Measurements from ENCODE around the gene HSPB6. TPM values are rescaled to one million over a fixed set of nuclear protein-coding genes. Genes with fewer than 3 reads are reported as not detected.
A peak's percentile ranks its signal among the peaks of the same experiment; 100 is the strongest.
"Not testable (repeated sequence)": the region's sequence is repeated elsewhere in the genome, so short reads cannot be mapped to it uniquely, and the experiment has no call there.

Gene HSPB6, protein sequence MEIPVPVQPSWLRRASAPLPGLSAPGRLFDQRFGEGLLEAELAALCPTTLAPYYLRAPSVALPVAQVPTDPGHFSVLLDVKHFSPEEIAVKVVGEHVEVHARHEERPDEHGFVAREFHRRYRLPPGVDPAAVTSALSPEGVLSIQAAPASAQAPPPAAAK
- 0.39 and 0.47 TPM in 2 replicates for total RNA-seq (2014; rRNA removed; shearing (Covaris generic))

DNA sequence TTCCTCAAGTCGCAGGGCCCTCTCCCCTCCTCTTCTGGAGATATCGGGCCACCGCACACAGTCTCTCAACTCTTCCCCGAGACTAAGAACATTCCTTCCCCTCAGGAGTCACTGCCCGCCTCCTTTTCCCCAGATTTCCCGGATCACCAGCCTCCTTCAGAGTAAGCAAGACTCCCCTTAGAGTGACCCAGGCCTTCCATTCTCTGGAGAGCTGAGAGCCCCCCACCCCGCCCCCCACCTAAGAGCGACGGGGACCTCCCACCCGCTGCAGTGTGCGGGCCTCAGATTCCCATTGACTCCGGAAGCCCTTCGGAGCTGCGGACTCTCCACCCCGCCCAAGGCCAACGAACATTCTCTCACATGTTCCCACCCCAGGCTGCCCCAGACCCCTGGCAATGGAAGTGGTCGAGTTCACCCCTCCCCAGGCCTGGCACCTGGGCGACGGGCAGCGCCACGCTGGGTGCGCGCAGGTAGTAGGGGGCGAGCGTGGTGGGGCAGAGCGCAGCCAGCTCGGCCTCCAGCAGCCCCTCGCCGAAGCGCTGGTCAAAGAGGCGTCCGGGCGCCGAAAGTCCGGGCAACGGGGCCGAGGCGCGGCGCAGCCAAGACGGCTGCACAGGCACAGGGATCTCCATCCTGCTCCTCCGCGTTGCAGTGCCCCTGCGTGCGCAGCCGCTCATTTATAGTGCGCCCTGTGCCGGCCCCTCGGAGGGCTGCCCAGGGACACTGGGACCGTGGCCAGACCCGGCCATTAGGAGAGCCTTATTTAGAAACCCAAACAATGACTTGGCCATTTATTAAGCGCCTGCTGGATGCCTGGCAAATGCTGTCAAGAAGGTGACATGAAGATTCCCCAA is at the start of gene HSPB6:
HSPB6 (minus strand) TSS at position 653 of the 854 bp plus-strand sequence; CDS start at position 632, 21 bp downstream.
- DNase-seq (ENCODE audit: low read depth) = peak; percentile 30

DNA sequence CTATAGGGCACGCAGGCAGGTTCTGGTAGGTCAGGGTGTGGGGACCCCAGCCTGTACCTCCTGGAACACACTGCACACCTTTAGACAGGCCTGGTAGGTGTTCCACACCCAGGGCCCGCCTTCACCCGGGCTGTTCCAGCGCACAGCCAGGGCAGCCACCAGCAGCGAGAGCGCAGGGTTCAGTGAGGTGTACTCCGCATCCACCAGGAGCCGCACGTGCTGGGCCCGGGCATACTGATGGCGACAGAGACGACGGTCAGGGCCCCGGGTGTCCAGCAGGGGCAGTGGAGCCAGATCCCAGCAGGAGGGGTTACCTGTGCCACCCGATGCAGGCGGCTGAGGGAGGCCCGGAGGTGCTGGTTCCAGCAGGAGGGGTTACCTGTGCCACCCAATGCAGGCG is 49.8 kb upstream of the HSPB6 start:
- no peak for DNase-seq (ENCODE audit: low read depth)

DNA sequence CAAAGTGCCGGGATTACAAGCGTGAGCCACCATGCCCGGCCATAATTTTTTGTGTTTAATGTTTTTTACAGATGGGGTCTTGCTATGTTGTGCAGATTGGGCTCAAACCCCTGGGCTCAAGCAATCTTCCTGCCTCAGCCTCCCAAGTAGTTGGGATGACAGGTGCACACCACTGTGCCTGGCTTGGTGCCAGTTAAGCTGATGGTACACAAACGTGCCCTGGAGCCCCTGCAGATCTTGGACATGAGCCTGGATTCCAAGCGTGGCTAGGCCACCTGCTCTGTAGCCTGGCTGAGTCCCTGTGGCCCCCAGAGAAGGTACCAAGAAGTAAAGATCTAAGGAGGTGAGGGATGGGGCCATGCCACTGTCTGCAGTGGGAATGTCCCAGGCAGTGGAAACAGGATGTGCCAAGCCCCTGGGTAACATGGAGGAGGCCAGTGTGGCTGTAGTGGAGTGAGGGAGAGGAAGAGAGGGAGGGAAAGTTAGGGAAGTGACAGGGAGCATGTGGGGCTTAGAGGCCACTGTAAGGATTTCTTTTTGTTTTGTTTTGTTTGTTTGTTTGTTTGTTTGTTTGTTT is 48.8 kb upstream of the HSPB6 start:
- no peak for DNase-seq (ENCODE audit: low read depth)

DNA sequence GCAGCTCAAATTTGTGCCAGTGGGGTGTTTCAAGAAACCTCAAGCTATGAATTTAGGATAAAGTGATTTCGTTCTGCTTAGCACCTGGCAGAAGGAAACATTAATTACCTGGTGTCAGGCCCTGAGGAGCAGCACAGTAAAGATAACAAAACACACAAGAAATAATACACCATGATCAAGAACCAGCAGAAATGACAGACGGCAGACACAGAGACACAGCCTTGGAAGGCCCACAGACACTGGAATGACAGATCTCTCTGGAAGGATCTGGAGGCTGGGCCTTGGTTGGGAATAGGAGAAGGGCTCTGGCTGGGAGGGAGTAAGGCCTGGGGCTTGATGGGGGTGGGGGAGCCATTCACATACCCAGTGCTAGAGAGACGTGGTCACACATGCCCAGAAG is 45.0 kb upstream of the HSPB6 start:
- DNase-seq (ENCODE audit: low read depth) = no peak

DNA sequence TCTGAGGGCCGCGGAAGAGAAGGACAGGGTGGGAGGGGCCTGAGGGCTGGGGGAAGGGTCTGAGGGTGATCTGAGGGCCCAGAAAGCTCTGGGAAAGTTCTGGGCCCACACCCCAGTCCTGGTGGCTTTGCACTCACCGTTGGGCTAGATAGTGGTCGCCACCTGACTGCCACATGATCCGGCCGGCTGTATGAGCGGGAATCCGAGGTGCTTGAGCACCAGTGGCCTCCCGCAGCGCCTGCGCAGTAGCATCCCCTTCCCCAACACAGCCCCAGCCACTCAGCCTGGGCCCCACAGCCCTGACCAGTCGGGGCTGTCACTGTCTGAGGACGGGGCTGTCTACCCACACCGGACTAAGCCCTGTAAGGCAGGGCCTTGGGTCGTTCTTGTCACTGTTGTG is 40.8 kb upstream of the HSPB6 start:
- no peak for DNase-seq (ENCODE audit: low read depth)

DNA sequence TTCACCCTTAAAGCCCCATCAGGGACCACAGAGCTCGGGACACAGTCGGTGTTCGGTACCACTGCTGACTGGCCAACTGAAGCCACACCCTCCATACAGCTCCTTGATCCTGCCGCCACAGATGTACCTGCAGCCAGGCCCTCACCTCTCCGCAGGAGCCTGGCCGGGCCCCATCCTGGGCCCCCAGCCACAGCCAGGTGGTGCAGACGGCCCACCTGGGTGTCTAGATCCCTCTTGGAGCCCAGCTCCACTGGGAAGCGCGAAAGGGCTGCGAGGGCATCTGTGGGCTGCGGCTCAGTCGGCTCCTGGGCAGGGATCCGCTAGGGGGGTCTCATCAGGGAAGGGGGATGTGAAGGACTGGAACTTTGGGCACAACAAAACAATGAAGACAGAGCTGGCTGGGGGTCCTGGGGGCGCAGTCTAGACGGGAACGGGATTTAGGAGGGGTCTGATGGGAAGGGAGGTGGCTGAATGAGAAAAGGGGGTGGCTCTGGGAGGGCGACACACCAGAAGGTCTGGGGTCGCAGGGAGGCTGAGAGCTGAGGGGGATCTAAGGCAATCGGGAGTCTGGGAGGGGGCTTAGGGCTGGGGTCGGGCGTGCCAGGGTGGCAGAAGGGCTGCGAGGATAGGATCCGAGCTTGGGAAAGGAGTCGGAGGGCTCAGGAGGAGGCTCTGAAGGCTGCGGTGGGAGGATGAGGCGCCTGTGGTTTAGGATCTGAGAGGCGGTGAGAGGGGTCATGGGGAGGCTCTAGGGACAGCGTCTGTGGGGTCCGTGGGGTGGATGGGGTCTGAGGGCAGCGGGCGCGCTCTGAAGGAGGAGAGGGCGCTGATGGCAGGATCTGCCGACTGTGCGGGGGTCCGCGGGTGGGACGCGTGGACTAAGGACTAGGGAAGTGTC is 40.1 kb upstream of the HSPB6 start:
- no peak for DNase-seq (ENCODE audit: low read depth)

DNA sequence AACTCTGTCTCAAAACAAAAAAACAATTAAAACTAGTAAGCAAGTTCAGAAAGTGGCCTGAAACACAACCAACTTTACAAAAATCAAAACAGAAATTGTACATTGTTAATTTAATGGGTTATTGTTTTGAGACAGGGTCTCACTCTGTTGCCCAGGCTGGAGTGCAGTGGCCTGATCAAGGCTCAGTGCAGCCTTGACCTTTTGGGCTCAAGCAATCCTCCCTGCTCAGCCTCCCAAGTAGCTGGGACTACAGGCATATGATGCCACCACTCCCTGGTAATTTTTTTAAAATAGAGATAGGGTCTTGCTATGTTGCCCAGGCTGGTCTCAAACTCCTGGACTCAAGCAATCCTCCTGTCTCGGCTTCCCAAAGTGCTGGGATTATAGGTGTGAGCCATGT is 38.7 kb upstream of the HSPB6 start:
- not testable (repeated sequence) for DNase-seq (ENCODE audit: low read depth)

DNA sequence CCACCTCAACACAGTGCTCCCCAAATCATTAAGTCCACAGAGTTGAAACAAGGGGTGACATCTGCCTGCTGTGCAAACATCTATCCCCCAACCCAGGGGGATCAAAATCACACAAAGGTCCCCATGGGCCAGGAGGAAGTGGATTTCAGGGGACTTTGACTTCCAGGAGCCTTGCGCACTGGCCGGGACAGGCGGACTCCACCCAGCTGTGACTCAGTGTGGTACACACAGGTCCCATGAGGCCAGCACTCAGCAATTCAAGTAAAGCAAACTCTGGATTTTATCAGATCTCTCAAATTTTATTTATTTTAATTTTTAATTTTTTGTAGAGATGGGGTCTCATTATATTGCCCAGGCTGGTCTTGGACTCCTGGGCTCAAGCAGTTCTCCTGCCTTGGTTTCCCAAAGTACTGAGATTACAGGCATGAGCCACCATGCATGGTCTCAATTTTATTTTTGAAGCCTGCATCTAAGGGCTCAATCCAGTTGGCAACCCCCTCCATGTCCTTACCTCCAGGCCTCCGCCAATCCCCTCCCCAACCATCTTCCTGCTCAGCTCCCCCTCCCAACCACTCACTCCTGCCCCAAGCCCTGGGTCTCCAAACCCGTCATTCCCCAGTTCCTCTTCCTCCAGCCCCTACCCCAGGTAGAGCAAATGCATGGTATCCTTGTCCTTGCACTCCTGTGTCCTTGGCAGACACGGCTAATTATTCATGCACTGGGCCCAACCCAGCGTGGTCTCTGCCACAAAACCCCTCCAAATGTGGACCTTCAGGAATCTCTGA is 36.7 kb upstream of the HSPB6 start:
- no peak for DNase-seq (ENCODE audit: low read depth)

DNA sequence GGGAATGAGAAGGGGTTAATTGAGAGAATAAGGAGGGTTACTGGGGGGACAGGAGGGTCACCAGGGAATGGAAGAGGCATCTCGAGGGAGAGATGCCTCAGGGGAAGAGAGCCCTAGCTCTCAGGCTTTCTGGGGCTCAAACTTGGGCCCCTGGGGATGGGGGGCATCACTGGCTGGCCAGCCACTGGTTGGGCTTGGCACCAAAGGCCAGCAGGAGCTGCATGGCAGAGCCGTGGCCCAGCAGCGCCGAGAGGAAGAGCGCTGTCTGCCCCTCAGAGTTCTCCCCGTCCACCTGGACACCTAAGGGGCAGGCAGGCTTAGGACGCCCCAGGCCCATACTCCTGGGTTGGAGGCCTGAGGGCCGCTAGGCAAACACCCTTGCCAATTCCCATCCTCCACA is 36.1 kb upstream of the HSPB6 start:
- DNase-seq (ENCODE audit: low read depth) = no peak

DNA sequence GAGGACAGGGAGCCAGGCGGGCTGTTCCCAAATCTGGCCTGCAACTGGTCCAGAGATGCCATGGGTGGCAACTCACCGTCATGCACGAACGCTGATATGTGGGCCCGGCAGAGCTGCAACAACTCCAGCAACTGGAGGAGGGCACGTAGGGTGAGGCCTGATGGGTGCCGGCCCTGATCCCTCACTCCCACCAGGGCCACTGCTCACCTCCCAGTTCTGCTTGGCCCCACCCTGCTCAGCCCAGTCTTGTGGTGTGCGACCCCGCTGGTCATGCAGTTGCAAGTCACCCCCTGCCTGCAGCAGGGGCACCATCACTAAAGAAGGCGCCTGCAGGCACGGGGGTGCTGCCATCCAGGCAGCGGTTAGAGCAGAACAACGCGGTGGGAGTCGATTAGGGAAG is 35.5 kb upstream of the HSPB6 start:
- no peak for DNase-seq (ENCODE audit: low read depth)

DNA sequence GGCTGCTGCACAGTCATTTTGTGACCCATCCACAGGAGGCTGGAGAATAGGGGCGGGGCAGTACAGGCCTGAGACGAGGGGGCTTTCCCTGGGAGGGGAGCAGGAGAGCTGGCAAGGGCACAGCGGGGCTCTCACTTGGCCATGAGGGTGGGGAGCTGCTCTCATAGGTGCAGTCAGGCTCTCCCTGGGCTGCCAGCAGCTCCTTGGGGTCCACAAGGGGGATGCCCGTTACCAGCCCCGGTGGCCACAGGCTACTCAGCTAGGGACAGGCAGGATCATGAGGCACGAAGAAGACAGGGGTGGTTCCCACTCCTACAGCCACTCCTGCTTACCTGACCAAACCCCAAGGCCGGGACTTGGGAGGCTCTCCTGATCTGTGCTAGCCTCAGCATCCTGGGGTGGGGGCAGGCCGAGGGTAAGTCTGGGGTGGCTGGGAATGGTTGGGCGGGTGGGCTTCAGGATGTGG is 35.0 kb upstream of the HSPB6 start:
- no peak for DNase-seq (ENCODE audit: low read depth)

DNA sequence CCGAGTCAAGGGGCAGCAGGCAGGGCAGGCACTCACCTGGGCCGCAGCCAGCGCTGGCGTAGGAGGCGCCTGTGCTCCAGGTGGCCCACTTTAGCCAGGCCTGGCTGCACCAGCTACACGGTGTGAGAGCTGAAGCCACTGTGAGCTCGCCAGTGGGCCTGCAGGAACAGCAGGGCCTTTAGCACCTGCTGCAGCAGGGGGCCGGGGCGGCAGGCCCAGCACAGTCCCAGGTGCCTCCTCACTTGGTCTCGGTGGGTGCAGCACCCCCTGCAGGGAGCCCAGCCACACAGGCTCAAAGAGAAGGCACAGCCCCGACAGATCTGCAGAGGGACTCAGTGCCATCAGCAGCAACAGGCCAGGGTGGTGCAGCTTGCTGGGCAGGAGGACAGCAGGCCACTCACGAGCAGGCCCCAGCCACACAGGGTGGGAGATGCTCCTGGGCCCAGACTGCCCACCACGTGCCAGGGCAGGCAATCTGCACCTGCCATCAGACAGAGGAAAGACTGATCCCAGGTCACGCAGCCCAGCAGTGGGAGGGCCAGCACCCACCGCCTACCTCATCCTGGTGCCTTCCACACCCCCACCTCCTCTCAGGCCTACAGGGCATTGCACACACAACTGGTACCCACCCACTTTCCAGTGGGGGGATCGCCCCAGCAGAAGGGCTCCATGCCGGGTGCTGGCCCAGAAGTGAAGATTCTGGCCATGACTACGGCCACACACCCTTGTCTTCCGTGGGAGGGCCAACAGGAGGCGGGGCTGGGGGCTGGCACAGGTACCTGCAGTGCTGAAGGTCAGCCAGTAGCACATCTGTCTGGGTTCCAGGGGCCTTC is 34.4 kb upstream of the HSPB6 start:
- no peak for DNase-seq (ENCODE audit: low read depth)

DNA sequence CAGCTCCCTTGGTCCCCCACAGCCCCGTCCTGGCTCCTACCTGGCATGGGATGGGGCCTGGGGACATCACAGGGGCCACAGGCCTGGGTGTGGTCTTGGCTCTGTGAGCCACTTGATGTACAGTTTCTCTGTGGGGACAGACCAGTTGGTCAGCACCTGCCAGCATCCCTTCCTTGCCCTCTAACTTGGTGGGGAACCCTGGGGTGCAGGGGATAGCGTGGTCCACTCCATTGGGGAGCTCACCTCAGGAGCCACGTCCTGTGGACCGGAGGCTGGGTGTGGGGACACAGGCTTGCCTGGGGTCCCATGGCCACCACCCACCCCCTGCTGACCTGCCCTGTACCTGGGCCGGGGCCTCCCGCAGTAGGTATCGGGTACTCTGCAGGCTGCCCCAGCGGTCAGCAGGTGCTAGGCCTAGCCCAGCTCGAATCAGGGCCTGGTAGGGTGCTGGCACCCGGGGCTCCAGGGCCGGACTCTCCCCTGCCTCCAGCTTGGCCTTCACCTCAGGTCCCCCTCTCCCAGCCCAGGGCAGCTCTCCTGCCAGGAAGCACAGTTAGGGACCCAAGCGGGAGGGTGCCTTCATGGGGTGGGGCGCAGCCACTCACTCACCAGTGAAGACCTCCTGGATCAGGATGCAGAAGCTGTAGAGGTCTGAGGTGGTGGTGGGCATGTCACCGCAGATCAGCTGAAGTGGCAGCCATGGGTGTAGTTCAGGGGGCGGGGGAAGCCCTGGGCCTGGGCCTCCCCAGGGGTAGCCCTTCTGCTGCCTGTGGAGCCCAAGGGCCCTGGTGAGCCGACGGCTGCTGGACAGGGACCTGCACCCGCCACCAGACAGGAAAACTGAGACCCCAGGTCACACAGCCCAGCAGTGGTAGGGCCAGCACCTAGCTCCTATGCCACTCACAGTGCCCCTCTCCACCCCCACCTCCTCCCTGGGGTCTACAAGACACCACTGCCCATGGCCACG is 33.4 kb upstream of the HSPB6 start:
- no peak for DNase-seq (ENCODE audit: low read depth)

DNA sequence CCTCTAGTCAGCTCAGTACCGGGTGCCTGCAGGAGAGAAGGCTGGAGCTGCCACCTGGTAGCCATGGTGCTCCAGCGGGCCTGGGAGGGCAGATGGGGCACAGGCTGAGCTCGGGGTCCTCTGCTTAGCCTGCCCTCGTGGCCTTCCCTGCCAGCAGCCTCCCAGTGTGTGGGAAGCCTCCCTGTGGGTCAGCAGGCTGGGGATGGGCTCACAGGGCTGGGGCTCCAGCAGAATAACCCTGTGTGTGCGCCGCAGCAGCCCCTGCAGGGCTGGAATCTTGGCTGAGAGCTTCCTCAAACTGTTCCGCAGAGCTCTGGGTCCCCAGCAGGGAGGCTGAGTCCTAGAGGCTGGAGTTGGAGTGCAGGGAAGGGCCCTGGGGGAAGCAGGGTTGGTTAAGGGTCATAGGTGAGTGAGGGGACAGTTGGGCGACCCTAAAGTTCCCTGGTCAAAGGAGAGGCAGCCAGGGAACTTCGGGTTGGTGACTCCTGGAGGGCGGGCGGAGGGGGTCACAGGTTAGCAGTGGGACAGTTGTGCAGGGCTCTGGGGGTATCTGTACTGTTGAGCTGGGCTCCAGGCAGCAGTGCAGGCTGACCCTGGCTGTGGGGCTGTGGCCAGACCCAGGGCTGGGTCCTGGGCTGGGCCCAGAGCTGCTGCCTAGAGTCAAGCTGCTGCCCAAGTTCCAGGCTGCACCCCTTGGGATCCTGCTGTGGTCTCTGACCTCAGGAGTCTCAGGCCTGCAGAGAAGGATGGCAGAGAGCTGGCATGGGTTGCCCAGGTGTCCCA is 32.6 kb upstream of the HSPB6 start:
- DNase-seq (ENCODE audit: low read depth) = no peak

DNA sequence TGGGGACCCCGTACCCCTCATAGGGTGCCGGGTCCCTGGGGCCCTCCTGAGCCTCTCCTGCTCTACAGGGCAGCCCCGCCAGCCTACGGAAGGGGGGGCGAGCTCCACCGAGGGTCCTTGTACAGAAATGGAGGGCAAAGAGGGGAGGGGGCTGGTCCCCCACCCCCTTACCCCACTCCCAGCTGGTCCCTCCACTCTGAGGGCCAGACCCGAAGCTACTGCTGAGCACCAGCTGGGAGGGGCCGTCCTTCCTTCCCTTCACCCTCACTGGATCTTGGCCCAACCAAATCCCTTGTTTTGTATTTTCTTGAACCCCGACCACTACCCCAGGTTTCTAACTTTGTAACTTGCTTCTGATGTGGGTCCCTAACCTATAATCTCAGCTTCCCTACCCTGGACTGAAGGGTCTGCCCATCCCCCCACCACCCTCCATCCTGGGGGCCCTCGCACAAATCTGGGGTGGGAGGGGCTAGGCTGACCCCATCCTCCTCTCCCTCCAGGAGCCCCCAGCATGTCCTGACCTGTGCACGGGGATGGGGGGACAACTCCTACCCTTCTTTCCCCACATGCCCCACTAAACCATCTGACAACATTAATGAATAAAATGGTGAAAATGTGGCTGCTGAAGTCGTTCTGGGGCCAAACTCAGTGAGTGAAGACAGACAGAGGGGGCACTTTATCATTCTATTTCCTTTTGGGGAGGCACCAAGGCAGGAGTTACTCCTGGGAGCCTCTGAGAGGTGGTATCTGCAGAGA is 31.6 kb upstream of the HSPB6 start:
- no peak for DNase-seq (ENCODE audit: low read depth)

DNA sequence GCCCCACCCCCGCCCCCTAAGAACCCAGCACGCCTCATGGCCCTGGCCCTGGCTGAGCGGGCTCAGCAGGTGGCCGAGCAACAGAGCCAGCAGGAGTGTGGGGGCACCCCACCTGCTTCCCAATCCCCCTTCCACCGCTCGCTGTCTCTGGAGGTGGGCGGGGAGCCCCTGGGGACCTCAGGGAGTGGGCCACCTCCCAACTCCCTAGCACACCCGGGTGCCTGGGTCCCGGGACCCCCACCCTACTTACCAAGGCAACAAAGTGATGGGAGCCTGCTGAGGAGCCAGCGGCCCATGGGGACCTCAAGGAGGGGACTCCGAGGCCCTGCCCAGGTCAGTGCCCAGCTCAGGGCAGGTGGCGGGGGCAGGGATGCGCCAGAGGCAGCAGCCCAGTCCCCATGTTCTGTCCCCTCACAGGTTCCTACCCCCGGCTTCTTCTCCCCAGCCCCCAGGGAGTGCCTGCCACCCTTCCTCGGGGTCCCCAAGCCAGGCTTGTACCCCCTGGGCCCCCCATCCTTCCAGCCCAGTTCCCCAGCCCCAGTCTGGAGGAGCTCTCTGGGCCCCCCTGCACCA is 30.5 kb upstream of the HSPB6 start:
- DNase-seq (ENCODE audit: low read depth) = no peak
